ENCODE measurements around the gene ASAH2B.
A peak's percentile ranks its signal among the peaks of the same experiment; 100 is the strongest.
"Not testable (repeated sequence)": the region's sequence is repeated elsewhere in the genome, so short reads cannot be mapped to it uniquely, and the experiment has no call there.

Gene ASAH2B

DNA sequence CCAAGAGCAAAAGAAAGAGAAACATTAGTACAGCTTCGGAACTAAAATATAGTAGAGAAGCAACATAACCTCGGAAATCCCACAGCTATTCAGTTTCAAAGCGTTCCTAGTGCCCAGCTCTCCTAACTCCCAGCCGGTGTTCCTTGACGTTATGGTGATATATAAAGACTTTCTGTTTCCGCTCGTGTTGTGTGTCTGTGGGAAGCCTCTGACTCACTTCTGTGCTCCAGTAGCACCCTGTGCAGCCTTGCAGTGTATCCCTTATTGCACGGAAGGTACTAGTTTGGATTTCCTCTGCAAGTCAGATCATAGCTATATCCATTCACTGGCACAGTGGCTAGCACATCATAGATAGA lies 535 bp downstream of the ASAH2B start:
- no peak overlapping the region for H3K27ac ChIP-seq (replicated peaks)
- DNase-seq (ENCODE audit: low read depth in 1 of 2, low spot score in 1 of 2): no peak
- H3K27me3 ChIP-seq (ENCODE audit: insufficient read depth, poor library complexity, severe bottlenecking): no peaks in the 10 kb centered on the region
- TF ChIP-seq POLR2AphosphoS5 (IDR thresholded peaks at IDR 0.05; ENCODE audit: low read depth) (no peak), GABPA (IDR thresholded peaks at IDR 0.05; ENCODE audit: low read depth) (no peak), CTCF (IDR thresholded peaks at IDR 0.05; ENCODE audit: insufficient read depth, low read length) (no peak), REST (IDR thresholded peaks at IDR 0.05; ENCODE audit: insufficient replicate concordance, low read depth) (no peak), SPI1 (IDR thresholded peaks at IDR 0.05; ENCODE audit: borderline replicate concordance, low read depth) (no peak)
- peak overlapping the region; percentile 52 for H3K4me3 ChIP-seq (replicated peaks; ENCODE audit: insufficient read depth, low read length)

DNA sequence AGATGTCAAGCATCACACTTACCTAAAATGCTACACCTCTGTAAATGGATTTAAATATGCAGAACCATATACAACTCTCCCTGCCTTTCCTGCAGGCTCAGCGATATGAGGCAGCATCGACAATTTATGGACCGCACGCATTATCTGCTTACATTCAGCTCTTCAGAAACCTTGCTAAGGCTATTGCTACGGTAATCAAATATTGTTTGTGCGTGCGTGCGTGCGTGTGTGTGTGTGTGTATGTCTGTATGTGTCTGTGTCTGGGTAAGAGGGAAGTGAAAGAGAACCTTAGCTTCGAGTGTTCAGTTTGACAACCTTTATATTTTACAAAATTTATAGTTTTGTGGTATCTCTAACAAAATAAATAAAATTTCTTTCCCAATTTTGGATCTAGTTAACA lies 3.1 kb downstream of the ASAH2B start:
- not testable (repeated sequence) for DNase-seq (ENCODE audit: low read depth in 1 of 2, low spot score in 1 of 2); H3K4me3 ChIP-seq (replicated peaks; ENCODE audit: insufficient read depth, low read length); H3K27ac ChIP-seq (replicated peaks); H3K27me3 ChIP-seq (ENCODE audit: insufficient read depth, poor library complexity, severe bottlenecking)

- not testable (repeated sequence) for H3K4me3 ChIP-seq (replicated peaks; ENCODE audit: insufficient read depth, low read length); DNase-seq (ENCODE audit: low read depth in 1 of 2, low spot score in 1 of 2); H3K27me3 ChIP-seq (ENCODE audit: insufficient read depth, poor library complexity, severe bottlenecking); H3K27ac ChIP-seq (replicated peaks)
Observed at GRCh38 chr10:50766774-50767513, 27.2 kb downstream of the ASAH2B start.

GRCh38 chr10:50772042-50772441 lies 32.3 kb downstream of the ASAH2B start:
- H3K27ac ChIP-seq (replicated peaks); H3K27me3 ChIP-seq (ENCODE audit: insufficient read depth, poor library complexity, severe bottlenecking); DNase-seq (ENCODE audit: low read depth in 1 of 2, low spot score in 1 of 2); H3K4me3 ChIP-seq (replicated peaks; ENCODE audit: insufficient read depth, low read length): not testable (repeated sequence)

GRCh38 chr10:50774868-50775267 lies 35.1 kb downstream of the ASAH2B start:
- not testable (repeated sequence) for H3K27me3 ChIP-seq (ENCODE audit: insufficient read depth, poor library complexity, severe bottlenecking); H3K27ac ChIP-seq (replicated peaks); DNase-seq (ENCODE audit: low read depth in 1 of 2, low spot score in 1 of 2); H3K4me3 ChIP-seq (replicated peaks; ENCODE audit: insufficient read depth, low read length)

GRCh38 chr10:50780036-50780435 lies 40.3 kb downstream of the ASAH2B start:
- peak in 1 of 2 experiments; percentile 17 for DNase-seq (ENCODE audit: low read depth in 1 of 2, low spot score in 1 of 2)
- not testable (repeated sequence) for H3K27ac ChIP-seq (replicated peaks); H3K4me3 ChIP-seq (replicated peaks; ENCODE audit: insufficient read depth, low read length); H3K27me3 ChIP-seq (ENCODE audit: insufficient read depth, poor library complexity, severe bottlenecking)

GRCh38 chr10:50782017-50782416 lies 42.3 kb downstream of the ASAH2B start:
- H3K4me3 ChIP-seq (replicated peaks; ENCODE audit: insufficient read depth, low read length); H3K27ac ChIP-seq (replicated peaks); H3K27me3 ChIP-seq (ENCODE audit: insufficient read depth, poor library complexity, severe bottlenecking); DNase-seq (ENCODE audit: low read depth in 1 of 2, low spot score in 1 of 2): not testable (repeated sequence)

DNA sequence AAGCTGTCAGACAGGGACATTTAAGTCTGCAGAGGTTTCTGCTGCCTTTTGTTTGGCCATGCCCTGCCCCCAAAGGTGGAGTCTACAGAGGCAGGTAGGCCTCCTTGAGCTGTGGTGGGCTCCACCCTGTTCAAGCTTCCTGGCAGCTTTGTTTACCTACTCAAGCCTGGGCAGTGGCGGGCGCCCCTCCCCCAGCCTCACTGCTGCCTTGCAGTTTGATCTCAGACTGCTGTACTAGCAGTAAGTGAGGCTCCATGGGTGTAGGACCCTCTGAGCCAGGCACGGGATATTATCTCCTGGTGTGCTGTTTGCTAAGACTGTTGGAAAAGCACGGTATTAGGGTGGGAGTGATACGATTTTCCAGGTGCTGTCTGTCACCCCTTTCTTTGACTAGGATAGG lies 48.2 kb downstream of the ASAH2B start:
- not testable (repeated sequence) for H3K4me3 ChIP-seq (replicated peaks; ENCODE audit: insufficient read depth, low read length); DNase-seq (ENCODE audit: low read depth in 1 of 2, low spot score in 1 of 2); H3K27me3 ChIP-seq (ENCODE audit: insufficient read depth, poor library complexity, severe bottlenecking); H3K27ac ChIP-seq (replicated peaks)
